Gastrocnemius medialis (tissue), 4 donors: Measurements from ENCODE around the gene GABRA5. TPM values are rescaled to one million over a fixed set of nuclear protein-coding genes. Genes with fewer than 3 reads are reported as not detected.

Source experiments
- ATAC-seq, 2 donors: fragments of 150-250 bp; one replicate each; pipeline ENCODE4 v1.9.1; 2016
- DNase-seq, 2 donors: peaks; one replicate each; pipeline ENCODE4 v3.0.0-alpha.2; 2019
- H3K27ac ChIP-seq, 4 donors: fragments of 200-600 bp; sonication (generic); 1 replicate in 1 of 4; 2 replicates in 3 of 4; pipeline ENCODE4 v1.5.1; 2016 to 2018; ENCODE audit warnings: mild to moderate bottlenecking in 2 of 4, moderate library complexity in 1 of 4
- H3K27me3 ChIP-seq, 3 donors: fragments of 200-600 bp; sonication (generic) in 2 of 3; 1 replicate in 1 of 3; 2 replicates in 2 of 3; pipeline versions ENCODE4 v1.5.1 to v1.6.0; 2016 to 2019; ENCODE audit warnings: mild to moderate bottlenecking in 1 of 3, moderate library complexity in 1 of 3
- H3K36me3 ChIP-seq, 2 donors: fragments of 200-600 bp; sonication (generic) in 1 of 2; one replicate each; pipeline ENCODE4 v1.5.1; 2017 to 2018
- H3K4me1 ChIP-seq, 2 donors: fragments of 200-600 bp; sonication (generic) in 1 of 2; one replicate each; pipeline ENCODE4 v1.5.1; 2016 to 2017; ENCODE audit warnings: mild to moderate bottlenecking in 2 of 2
- H3K4me3 ChIP-seq, 4 donors: fragments of 200-600 bp; sonication (generic) in 3 of 4; 1 replicate in 1 of 4; 2 replicates in 3 of 4; pipeline ENCODE4 v1.5.1; 2016 to 2019; ENCODE audit warnings: mild to moderate bottlenecking in 2 of 4
- H3K9me3 ChIP-seq, 3 donors: fragments of 200-600 bp; sonication (generic) in 2 of 3; 1 replicate in 1 of 3; 2 replicates in 2 of 3; pipeline ENCODE4 v1.5.1; 2016 to 2019
- POLR2A ChIP-seq, 2 donors: fragments of 450-650 bp; IDR thresholded peaks; one replicate each; pipeline ENCODE4 v1.6.1; 2017; ENCODE audit warnings: antibody characterized with exemption in 2 of 2, mild to moderate bottlenecking in 2 of 2, moderate library complexity in 2 of 2
- in situ Hi-C, 4 donors: fragments of 200-750 bp; cut with MboI; loops; one replicate each; pipeline versions ENCODE4 v1.15.0 to v1.8.0; 2017; ENCODE audit warnings: low sequenced_read_pairs in 4 of 4
- intact Hi-C: fragments of 100-400 bp; cut with DNase I; formaldehyde crosslinking; loops from one replicate; pipeline ENCODE4 v1.15.1; 2023; ENCODE audit warnings: low total_unique reads
- total RNA-seq, 4 donors: library from RNA; depleted of rRNA; stranded (reverse); fragments of >200 nt; gene quantifications; one replicate each; pipeline versions ENCODE4 v1.1.0 to v1.2.3, GENCODE V29; 2016
- TF ChIP-seq, protein P1 (sequence below), 5 experiments: fragments of 450-650 bp in 3 of 5; fragments of 200-600 bp in 2 of 5; sonication (generic) in 2 of 5; IDR thresholded peaks in 4 of 5; conservative IDR thresholded peaks in 1 of 5; 1 replicate in 4 of 5; 2 replicates in 1 of 5; pipeline ENCODE4 v1.5.1; 2016 to 2019; ENCODE audit warnings: antibody characterized with exemption in 5 of 5, mild to moderate bottlenecking in 3 of 5, moderate library complexity in 3 of 5

The GABRA5 gene
- total RNA-seq, 4 donors from 2014 or later, result not detected

DNA sequence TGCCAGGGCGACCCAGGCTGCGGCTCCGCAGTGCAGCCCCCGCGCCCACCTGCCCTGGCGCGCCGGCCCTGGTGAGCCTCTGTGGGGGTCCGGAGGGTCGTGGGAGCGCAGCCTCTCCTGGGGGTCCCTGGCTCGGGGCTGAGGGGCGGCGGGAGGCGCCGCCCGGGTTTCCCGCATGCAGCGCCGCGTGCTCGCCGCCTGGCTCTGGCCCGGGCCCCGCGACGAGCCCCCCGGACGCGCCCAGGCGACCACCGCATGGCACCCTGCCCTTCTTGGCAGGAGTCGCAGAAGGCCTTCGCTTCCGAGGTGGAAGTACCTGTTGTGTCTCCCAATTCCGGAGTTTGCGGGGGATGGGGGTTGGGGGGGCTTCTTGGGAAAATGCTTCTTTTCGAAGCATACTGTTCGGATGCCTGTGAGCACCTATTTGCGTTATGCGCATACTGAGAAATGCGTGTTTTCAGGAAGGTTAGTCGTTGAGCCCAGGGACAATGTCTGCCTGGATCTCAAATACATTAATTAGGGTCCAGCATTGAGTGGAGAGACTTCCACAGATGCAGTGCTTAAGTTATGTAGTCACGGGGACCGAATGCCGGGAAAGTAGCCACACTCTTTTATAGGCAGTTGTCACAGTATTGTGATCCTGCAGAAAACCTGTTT, 1.3 kb downstream of the GABRA5 start:
- Histone ChIP-seq H3K4me1 (no peaks in the 10 kb centered on the region), H3K9me3 (no peaks in the 10 kb centered on the region), H3K4me3 (no peak overlapping the region), H3K27me3 (peaks cover 12 to 16% (median 15%) of the 10 kb centered on the region in 3 donors), H3K36me3 (no peaks in the 10 kb centered on the region), H3K27ac (no peak overlapping the region)
- intact Hi-C loops (no loop called here), in situ Hi-C loops (loop anchor here in 1 of 4 donors (25.0 kb wide), 1 partner anchor 1356 kb away; no protein-coding TSS in a partner anchor)
- TF ChIP-seq, protein P1, sequence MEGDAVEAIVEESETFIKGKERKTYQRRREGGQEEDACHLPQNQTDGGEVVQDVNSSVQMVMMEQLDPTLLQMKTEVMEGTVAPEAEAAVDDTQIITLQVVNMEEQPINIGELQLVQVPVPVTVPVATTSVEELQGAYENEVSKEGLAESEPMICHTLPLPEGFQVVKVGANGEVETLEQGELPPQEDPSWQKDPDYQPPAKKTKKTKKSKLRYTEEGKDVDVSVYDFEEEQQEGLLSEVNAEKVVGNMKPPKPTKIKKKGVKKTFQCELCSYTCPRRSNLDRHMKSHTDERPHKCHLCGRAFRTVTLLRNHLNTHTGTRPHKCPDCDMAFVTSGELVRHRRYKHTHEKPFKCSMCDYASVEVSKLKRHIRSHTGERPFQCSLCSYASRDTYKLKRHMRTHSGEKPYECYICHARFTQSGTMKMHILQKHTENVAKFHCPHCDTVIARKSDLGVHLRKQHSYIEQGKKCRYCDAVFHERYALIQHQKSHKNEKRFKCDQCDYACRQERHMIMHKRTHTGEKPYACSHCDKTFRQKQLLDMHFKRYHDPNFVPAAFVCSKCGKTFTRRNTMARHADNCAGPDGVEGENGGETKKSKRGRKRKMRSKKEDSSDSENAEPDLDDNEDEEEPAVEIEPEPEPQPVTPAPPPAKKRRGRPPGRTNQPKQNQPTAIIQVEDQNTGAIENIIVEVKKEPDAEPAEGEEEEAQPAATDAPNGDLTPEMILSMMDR (IDR thresholded peaks at IDR 0.05 in 4 of 5, conservative IDR thresholded peaks at IDR 0.05 in 1 of 5), result no peak
- no peak for TF ChIP-seq POLR2A (IDR thresholded peaks at IDR 0.05)
- ATAC-seq (no peak), DNase-seq (no peak)

DNA sequence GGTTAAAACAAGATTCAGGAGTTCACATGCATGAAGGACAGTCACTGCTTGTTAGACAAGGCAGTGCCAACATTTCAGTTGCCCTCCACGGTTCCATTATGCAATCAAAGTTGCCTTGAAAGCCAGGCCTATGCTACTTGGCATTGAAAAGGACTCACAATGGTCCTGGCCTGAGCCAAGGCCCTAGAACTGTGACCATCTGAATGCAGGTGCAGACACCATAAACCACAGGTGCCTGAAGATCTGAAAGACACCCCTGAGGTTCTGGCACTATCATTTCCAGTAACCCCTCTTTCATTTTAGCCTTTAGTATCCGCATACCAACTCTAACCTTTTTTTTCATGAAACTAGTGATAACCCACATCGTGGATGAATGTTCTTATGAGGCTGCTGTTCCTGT, 2.8 kb downstream of the GABRA5 start:
- ATAC-seq (no peak), DNase-seq (no peak)
- H3K27ac ChIP-seq, result no peak overlapping the region
- no peak overlapping the region for H3K4me3 ChIP-seq
- H3K36me3 ChIP-seq, result no peaks in the 10 kb centered on the region
- intact Hi-C loops, result no loop called here
- TF ChIP-seq, protein P1 (IDR thresholded peaks at IDR 0.05 in 4 of 5, conservative IDR thresholded peaks at IDR 0.05 in 1 of 5), result no peak
- no peak for TF ChIP-seq POLR2A (IDR thresholded peaks at IDR 0.05)
- H3K27me3 ChIP-seq, result peaks cover 12 to 16% (median 15%) of the 10 kb centered on the region in 3 donors
- no peaks in the 10 kb centered on the region for H3K4me1 ChIP-seq
- no peaks in the 10 kb centered on the region for H3K9me3 ChIP-seq
- in situ Hi-C loops, result loop anchor here in 1 of 4 donors (25.0 kb wide), 1 partner anchor 1357 kb away; no protein-coding TSS in a partner anchor

DNA sequence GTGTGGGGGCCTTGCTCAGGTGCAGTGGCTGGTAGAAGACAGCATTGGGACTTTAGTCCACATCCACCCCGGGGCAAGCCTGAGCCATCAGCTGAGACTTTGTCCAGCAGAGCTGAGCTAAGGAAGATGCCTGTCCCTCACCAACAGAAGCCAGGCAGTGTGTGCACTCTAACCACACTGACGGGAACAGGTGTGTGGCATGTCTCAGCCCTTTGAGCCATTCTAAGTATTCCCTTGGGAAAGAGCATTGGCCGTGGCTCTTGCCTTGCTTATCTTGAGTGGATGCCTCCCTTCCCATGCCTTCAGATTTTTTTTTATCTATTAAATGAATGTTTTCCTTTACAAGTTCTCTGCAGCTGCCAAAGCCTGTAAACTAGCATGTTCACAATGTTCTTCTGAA, 3.5 kb downstream of the GABRA5 start:
- in situ Hi-C loops, result loop anchor here in 1 of 4 donors (25.0 kb wide), 1 partner anchor 1358 kb away; no protein-coding TSS in a partner anchor
- H3K27ac ChIP-seq, result no peak overlapping the region

DNA sequence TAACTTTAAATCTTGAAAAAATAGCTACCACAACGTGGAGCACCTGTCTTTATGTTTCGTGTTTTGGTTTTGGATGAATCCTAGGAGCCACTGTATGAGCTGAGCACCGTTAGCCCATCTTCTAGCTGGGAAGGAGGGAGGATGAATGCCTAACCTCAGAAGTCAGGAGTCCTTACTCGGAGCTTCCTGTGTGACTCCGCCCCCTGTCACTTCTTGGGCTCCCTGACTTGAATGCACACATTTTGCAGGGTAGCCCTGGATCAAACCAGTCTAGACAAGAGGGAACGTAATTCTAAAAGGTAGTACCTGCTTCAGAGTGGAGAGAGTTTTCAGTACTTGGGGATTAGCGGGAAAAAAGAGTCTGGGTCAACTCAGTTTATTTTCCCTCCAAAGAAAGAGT, 5.3 kb downstream of the GABRA5 start:
- in situ Hi-C loops, result loop anchor here in 1 of 4 donors (25.0 kb wide), 1 partner anchor 1360 kb away; no protein-coding TSS in a partner anchor
- TF ChIP-seq POLR2A (IDR thresholded peaks at IDR 0.05), result no peak
- TF ChIP-seq, protein P1 (IDR thresholded peaks at IDR 0.05 in 4 of 5, conservative IDR thresholded peaks at IDR 0.05 in 1 of 5), result no peak

More for the DNA sequence above, 3.5 kb downstream of the GABRA5 start:
- Histone ChIP-seq H3K36me3 (no peaks in the 10 kb centered on the region), H3K4me3 (no peak overlapping the region), H3K27me3 (peaks cover 12 to 16% (median 15%) of the 10 kb centered on the region in 3 donors), H3K9me3 (no peaks in the 10 kb centered on the region), H3K4me1 (no peaks in the 10 kb centered on the region)
- TF ChIP-seq, protein P1 (IDR thresholded peaks at IDR 0.05 in 4 of 5, conservative IDR thresholded peaks at IDR 0.05 in 1 of 5), result no peak
- no peak for TF ChIP-seq POLR2A (IDR thresholded peaks at IDR 0.05)
- intact Hi-C loops, result no loop called here
- DNase-seq, result no peak
- no peak for ATAC-seq

More for the DNA sequence above, 5.3 kb downstream of the GABRA5 start:
- H3K9me3 ChIP-seq, result no peaks in the 10 kb centered on the region
- H3K27ac ChIP-seq, result no peak overlapping the region
- no peaks in the 10 kb centered on the region for H3K4me1 ChIP-seq
- no peak for DNase-seq
- intact Hi-C loops, result no loop called here
- H3K36me3 ChIP-seq, result no peaks in the 10 kb centered on the region
- ATAC-seq, result no peak
- H3K27me3 ChIP-seq, result peaks cover 10 to 12% (median 11%) of the 10 kb centered on the region in 3 donors
- no peak overlapping the region for H3K4me3 ChIP-seq
